Activated naive CD8-positive, alpha-beta T cell treated with anti-CD3 and anti-CD28 coated beads, Interleukin-2, amount 50 U/mL, for 16 hours (primary cell): Measurements from ENCODE around the gene GNB5.
"Not testable (repeated sequence)": the region's sequence is repeated elsewhere in the genome, so short reads cannot be mapped to it uniquely, and the experiment has no call there.

Experiments used
- DNase-seq: peaks from one replicate; pipeline ENCODE4 v3.0.0-alpha.2; 2020; ENCODE audit warnings: low read depth, low spot score

The GNB5 gene

GRCh38 chr15:52170199-52170598, 21.0 kb downstream of the GNB5 start:
- not testable (repeated sequence) for DNase-seq

GRCh38 chr15:52165494-52166131, 25.6 kb downstream of the GNB5 start:
- DNase-seq: not testable (repeated sequence)

DNA sequence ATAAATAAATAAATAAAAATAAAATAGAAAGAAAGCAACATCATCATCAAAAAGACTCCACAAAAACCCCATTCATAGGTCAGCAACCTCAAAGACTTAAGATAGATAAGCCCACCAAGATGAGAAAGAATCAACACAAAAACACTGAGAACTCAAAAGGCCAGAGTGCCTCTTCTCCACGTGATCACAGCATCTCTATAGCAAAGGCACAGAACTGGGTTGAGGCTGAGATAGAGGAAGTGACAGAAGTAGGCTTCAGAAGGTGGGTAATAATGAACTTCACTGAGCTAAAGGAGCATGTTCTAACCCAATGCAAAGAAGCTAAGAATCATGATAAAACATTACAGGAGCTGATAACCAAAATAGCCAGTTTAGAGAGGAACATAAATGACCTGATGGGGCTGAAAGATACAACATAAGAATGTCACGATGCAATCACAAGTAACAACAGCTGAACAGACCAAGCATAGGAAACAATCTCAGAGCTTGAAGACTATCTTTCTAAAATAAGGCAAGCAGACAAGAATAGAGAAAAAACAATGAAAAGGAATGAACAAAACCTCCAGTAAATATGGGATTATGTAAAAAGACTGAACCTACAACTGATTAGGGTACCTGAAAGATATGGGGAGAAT, 26.4 kb downstream of the GNB5 start:
- DNase-seq: no peak

DNA sequence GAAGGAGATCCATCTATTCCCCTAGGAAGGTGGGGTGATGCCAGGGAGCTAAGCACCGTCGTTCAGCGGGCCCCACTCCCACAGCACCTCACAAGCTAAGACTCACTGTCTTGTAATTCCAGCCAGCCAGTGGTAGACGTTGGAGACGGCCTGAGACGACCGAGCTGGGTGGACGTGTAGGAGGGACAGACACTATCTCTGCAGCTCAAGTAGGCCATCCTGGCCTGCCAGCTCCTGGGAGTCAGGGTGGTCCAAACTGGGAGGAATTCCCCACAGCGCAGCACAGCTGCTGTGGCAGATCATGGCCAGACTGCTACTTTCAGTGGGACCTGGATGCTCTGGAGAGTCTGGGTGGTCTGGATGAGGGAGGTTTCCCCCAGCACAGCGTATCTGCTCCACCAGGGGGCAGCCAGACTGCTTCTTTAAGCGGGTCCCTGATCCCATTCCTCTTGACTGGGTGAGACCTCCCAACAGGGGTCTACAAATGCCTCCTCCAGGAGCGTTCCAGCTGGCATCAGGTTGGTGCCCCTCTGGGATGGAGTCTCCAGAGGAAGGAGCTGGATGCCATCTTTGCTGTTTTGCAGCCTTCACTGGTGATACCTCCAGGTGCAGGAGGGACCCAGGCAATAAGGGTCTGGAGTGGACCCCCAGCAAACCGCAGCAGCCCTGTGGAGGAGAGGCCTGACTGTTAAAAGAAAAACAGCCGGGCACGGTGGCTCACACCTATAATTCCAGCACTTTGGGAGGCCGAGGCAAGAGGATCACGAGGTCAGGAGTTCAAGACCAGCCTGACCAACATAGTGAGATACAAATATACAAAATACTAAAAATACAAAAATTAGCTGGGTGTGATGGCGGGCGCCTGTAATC, 27.6 kb downstream of the GNB5 start:
- no peak for DNase-seq

GRCh38 chr15:52162876-52163275, 28.3 kb downstream of the GNB5 start:
- no peak for DNase-seq

DNA sequence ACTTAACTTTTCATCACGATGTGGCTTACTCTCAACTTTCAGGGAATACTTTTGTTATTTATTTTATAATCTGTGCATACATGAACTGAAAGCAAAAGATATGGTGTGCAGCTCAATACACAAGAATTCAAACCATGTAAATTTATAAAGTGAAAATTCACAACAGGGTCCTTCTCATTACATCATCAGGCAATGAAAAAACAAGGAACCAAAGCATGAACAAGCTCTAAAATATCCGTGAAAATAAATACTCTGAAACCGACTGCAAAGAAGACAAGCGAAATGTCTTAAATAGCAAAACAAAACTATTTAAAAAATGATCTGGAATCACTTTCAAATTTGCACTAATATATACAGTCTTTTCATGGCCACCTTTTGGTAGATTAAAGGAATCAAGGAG, 28.9 kb downstream of the GNB5 start:
- DNase-seq: no peak

DNA sequence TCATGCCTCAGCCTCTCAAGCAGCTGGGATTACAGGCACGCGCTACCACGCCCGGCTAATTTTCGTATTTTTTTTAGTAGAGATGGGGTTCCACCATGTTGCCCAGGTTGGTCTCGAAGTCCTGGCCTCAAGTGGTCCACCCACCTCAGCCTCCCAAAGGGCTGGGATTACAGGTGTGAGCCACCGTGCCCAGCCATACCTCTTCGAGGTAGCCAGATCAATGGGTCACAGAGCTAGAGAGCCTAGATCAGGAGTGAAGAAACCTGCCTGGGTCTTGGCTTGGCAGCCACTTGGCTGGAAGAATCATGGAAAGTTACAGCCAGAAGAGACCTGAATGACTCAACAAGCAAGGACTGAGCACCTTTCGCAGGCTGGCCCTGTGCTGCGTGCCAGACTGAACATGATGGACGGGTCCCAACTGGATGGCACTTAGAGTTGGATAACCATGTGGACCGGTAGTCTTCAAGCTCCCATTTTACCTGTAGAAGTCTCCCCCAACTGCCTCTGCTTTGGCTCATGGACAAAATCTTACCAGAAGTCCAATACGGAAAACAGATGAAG, 29.7 kb downstream of the GNB5 start:
- no peak for DNase-seq

- DNase-seq: no peak
These were observed 31.5 kb downstream of the GNB5 start for GRCh38 chr15:52159645-52160044.

- DNase-seq: no peak
These were observed 33.0 kb downstream of the GNB5 start for GRCh38 chr15:52158084-52158765.

DNA sequence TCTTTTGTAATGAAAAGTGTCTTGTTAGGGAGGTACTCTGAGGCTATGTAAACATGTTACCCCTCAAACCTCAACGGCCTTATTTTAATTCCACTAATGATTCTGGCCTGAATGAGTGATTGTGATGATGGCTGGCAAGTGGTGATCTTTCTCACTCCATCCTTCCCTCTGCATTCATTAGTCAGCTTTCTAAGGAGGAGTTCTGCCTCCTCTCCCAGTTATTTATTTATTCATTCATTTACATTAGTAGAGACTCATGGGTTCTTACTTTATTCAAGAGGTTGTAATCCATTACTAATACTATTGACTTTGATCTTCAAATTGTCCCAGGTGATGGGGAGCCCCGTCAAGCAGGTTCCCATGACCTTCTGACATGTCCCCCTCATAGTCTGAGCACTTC, 35.3 kb downstream of the GNB5 start:
- DNase-seq: no peak

- no peak for DNase-seq
These were observed 36.0 kb downstream of the GNB5 start for GRCh38 chr15:52154896-52155865.

- no peak for DNase-seq
These were observed 37.0 kb downstream of the GNB5 start for GRCh38 chr15:52153900-52154895.

DNA sequence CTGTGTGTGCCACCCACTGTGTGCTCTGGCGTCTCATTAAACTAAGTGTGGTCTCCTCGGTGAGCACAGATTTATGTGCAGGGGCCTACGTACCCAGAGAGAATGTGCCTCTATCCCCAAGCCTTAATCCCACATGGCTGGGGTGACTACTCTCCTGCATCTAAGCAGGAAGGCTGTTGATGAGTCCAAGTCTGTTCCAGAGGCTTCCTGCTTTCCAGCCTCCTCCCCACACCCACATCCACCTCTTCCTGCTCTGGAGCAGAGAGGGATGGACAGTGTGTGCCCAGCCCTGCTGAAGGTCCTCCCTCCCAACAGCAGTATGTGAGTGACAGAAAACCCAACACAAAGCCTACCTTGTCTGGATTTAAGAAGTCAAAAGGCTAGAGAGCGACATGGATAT, 39.8 kb downstream of the GNB5 start:
- no peak for DNase-seq

DNA sequence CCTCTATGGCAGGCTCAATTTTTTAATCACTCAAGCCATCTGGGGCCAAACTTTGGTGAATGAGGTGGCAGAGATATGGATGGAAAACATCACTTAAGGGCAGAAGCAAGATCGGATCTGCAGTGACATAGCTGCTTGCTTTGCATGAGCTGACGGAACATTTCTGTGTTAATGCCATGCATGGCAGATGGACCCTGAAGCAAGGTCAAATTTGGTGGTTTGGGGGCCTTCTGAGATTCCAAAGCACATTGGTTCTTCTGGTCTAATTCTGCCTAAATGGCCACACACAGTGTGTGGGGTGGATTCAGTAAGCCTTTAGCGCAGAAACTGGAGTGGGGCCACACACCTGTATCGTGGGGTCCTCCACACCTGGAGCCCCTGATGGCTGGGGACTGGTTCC, 40.3 kb downstream of the GNB5 start:
- no peak for DNase-seq

- no peak for DNase-seq
These were observed 41.0 kb downstream of the GNB5 start for GRCh38 chr15:52150043-52150825.

GRCh38 chr15:52148403-52148802, 42.8 kb downstream of the GNB5 start:
- DNase-seq: no peak

DNA sequence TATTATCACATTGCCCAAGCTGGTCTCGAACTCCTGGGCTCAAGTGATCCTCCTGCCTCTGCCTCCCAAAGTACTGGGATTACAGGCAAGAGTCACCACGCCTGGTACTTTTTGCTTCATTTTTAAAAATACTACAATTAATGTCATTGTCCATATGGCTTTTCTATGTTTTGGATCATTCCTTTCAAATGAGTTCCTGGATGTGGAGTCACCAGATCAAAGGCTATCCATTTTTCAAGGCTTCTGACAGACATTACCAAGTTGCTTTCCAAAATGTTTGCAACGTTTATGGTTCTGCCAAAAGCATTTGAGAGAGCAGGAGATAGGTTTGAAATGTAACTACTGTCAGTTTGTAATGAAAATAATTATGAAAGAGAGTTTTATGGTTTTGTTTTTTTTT, 44.4 kb downstream of the GNB5 start:
- no peak for DNase-seq

DNA sequence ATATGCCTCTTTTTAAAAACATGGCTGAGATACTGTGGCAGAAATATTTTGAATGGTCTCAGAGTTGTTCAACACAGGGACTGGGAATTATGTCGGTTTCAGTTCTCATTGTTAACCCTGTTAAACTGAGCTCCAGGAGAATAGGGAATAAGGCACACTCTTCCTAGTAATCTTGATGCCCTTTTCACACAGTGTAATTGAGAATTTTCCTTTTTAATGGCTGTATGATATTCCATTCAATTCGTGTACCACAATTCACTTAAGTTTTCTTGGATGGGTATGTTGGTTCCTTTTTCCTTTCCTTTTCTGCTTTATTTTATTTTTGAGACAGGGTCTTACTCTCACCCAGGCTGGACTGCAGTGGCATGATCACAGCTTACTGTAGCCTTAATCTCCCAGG, 44.9 kb downstream of the GNB5 start:
- no peak for DNase-seq
